ENCODE data around the gene SORCS2.
A peak's percentile ranks its signal among the peaks of the same experiment; 100 is the strongest.
"Not testable (repeated sequence)": the region's sequence is repeated elsewhere in the genome, so short reads cannot be mapped to it uniquely, and the experiment has no call there.

SORCS2 gene

GRCh38 chr4:7159923-7160322 is 32.4 kb upstream of the SORCS2 start:
- no peak for DNase-seq

DNA sequence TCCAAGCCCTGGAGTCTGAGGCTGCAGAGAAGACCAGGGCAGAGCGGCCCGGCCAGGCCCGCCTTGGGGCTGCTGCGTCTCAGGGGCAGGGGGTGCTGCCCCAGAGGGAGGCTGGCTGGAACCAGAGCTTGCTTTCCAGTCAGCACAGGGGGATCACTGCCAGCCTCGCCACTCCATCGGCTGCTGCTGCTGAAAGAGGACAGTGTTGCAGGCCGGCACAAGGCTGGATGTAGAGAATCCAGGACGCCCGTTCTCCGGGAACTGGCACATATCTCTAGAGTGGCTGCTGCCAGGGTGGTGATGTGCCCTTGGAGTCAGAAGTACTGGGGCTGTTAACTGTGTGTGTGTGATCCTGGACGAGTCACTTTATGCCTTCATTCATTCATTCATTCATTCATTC is 31.9 kb upstream of the SORCS2 start:
- peak in 38 of 51 donors; percentile 10 to 85 (median 55) for DNase-seq

GRCh38 chr4:7160951-7161440 is 31.3 kb upstream of the SORCS2 start:
- DNase-seq, result no peak

DNA sequence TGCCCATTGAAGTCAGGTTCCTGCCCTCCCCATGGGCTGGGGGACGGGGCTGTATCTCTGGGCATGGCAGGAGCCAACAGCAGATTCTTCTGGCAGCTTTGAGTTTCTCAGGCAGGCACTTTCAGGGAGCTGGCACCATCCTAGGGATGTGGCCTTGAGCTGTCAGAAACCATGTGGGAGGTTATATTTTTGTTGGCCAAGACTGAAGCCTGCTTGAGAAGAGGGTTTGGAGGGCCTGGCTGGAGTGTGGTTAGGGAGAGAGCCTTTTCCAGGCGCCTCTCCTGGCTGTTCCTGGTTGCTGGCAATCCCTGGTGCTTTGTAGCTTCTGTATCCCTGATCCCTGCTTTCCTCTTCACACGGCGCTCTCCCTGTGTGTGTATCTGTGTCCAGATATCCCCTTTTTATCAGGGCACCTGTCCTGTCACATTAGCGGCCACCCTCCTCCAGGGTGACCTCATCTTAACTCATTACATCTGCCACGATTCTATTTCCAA is 30.6 kb upstream of the SORCS2 start:
- peak in 7 of 51 donors; percentile 5 to 28 (median 17) for DNase-seq

- DNase-seq, result not testable (repeated sequence)
Observed at GRCh38 chr4:7165056-7165873, 27.1 kb upstream of the SORCS2 start.

GRCh38 chr4:7165874-7166201 is 26.5 kb upstream of the SORCS2 start:
- no peak for DNase-seq

- no peak for DNase-seq
Observed at GRCh38 chr4:7166237-7166636, 26.1 kb upstream of the SORCS2 start.

GRCh38 chr4:7166981-7167700 is 25.2 kb upstream of the SORCS2 start:
- no peak for DNase-seq

- DNase-seq, result no peak
Observed at GRCh38 chr4:7167706-7168105, 24.6 kb upstream of the SORCS2 start.

DNA sequence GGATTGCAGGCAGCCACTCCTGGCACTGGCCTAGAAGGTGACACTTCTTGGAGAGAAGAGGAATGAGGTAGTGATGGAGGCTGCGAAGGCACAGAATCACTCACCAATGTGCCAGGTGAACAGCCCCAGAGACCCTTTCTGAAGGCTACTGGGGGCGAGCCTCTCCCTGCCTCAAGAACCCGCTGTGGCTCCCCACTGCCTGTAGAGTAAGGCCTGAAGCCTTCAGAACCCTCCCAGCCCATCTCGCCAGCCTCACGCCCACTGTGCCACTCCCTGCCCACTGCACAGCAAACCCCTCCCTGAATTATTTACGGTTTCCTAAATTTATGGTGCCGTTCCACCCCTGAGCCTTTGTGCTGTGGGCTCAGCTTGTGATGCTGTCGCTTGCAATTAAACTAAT is 24.2 kb upstream of the SORCS2 start:
- no peak for DNase-seq

GRCh38 chr4:7169134-7169533 is 23.2 kb upstream of the SORCS2 start:
- DNase-seq, result no peak

- no peak for DNase-seq
Observed at GRCh38 chr4:7170012-7170411, 22.3 kb upstream of the SORCS2 start.

- no peak for DNase-seq
Observed at GRCh38 chr4:7171191-7171900, 21.0 kb upstream of the SORCS2 start.

DNA sequence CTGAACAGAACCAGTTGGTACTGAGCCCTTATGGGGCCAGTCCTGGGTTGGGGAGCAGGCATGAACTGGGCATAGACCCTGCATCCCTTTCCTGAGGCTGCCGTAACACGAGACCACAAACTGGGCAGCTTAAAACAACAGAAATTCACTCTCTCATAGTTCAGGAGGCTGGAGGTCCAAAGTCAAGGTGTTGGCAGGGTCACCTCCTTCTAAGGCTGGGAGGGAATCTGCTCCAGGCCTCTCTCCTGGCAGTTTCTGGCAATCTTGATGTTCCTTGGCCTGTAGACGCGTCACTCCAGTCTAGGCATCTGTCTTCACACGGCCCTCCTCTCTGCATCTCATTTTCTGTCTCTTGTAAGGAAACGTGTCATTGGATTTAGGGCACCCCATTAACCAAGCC is 19.8 kb upstream of the SORCS2 start:
- no peak for DNase-seq

DNA sequence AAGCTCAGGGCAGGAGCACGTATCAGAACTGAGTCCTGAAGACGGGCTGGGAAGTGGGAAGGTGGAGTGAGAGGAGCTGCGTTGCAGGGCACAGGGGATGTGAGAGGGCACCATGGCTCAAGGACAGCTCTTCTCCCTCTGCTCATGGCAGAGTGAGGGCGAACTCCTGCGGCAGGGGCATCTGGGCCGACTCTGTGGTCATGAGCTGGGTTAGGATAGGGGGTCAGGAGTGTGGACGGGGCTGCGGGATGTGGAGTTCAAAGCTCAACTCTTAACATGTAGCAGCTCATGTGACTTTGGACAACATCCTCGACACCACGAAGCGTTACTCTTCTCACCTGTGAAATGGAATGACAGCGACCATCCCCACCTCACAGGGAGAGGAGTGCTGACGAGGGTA is 19.4 kb upstream of the SORCS2 start:
- DNase-seq, result no peak

GRCh38 chr4:7173841-7174449 is 18.4 kb upstream of the SORCS2 start:
- DNase-seq, result no peak

DNA sequence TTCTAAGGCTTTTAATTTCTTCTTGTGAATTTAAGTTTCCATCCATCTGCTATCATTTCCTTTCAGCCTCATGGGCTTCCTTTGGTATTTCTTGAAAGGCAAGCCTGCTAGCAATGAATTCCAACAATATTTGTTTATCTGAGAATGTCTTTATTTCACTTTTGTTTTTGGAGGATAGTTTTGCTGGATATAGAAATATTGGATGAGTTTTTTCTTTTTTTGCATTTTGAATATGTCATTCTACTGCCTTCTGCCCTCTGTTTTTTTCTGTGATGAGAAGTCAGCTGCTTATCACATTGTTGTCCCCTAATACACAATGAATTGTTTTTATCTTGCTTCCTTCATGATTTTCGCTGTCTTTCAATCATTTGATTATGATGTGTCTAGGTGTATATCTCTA is 13.2 kb upstream of the SORCS2 start:
- DNase-seq, result no peak

GRCh38 chr4:7180938-7181337 is 11.4 kb upstream of the SORCS2 start:
- DNase-seq, result no peak

DNA sequence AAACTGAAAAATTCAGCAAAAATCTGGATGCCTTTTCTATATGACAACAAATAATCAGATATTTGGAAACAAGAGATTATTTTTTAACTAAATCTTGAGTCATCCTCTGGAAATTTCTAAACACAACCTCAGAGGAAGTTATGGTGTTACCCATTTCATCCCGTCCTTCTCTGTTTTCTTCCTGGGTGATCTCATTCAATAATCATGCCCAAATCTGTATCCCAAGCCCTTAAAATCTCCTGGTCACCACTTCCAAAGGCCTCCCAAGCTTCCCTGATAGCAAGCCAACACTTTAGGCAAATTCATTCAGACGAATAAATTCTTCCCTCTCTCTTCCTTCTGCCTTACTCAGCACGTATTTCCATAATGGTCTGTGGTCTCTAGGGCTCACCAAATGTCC is 9.7 kb upstream of the SORCS2 start:
- no peak for DNase-seq

DNA sequence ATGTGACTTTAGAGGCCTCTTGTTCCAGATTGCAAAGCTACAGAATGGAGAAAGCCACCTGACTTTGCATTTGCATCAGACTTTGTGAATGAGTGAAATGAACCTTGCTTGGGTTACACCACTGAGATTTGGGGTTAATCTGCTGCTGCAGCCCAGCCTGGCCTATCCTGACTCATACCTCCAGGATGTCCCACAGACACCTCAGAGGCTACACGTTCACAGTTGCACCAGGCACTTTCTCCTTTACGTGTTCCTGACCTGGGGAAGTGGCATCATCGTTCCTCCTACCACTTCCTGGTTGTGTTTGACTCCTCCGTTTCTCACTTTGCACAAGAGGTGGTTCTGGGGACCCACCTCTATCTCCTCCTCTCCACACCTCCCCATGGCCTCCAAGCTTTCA is 9.2 kb upstream of the SORCS2 start:
- DNase-seq, result no peak

- no peak for DNase-seq
Observed at GRCh38 chr4:7183780-7184460, 8.4 kb upstream of the SORCS2 start.

Measured in hypothalamus (tissue), 51 donors.